T47D (cell line): ENCODE data around the gene CCNL2.
A peak's percentile ranks its signal among the peaks of the same experiment; 100 is the strongest.

Experiments
- DNase-seq, 2 experiments: peaks; one replicate each; pipeline versions ENCODE4 v3.0.0 to v3.0.0-alpha.2; 2011 to 2012; ENCODE audit warnings: low read depth in 1 of 2, low spot score in 1 of 2
- JUND ChIP-seq: IDR thresholded peaks from 2 replicates; pipeline ENCODE4 v1.6.1; 2012; ENCODE audit warnings: low read depth
- in situ Hi-C: cut with HindIII; loops from 2 replicates; pipeline ENCODE4 v1.10.0; 2016; ENCODE audit warnings: low sequenced_read_pairs, low pct_unique_long_range_greater_than_20kb

CCNL2 gene

GRCh38 chr1:1356166-1356795 is 42.9 kb downstream of the CCNL2 start:
- in situ Hi-C loops, result no loop called here
- no peak for DNase-seq
- no peak for TF ChIP-seq JUND

- in situ Hi-C loops, result no loop called here
- peak; percentile 50 to 60 for DNase-seq
- TF ChIP-seq JUND, result no peak
Observed at GRCh38 chr1:1355416-1355815, 43.7 kb downstream of the CCNL2 start.

GRCh38 chr1:1354271-1355247 is 44.6 kb downstream of the CCNL2 start:
- in situ Hi-C loops, result no loop called here
- TF ChIP-seq JUND, result no peak
- DNase-seq, result no peak

GRCh38 chr1:1353389-1354151 is 45.6 kb downstream of the CCNL2 start:
- in situ Hi-C loops, result no loop called here
- no peak for TF ChIP-seq JUND
- DNase-seq, result no peak

- no peak for TF ChIP-seq JUND
- in situ Hi-C loops, result no loop called here
- DNase-seq, result no peak
Observed at GRCh38 chr1:1352786-1353388, 46.2 kb downstream of the CCNL2 start.

- peak in 1 of 2 experiments; percentile 45 for DNase-seq
- no peak for TF ChIP-seq JUND
- in situ Hi-C loops, result no loop called here
Observed at GRCh38 chr1:1351511-1352427, 47.4 kb downstream of the CCNL2 start.

GRCh38 chr1:1349256-1350012 is 49.7 kb downstream of the CCNL2 start, which contains the start of gene DVL1:
Gene DVL1 (minus strand): TSS chr1:1349418. CDS start chr1:1349065, 353 bp downstream.
- TF ChIP-seq JUND, result no peak
- in situ Hi-C loops, result no loop called here
- peak; percentile 56 to 65 for DNase-seq

GRCh38 chr1:1348420-1349255 is 50.5 kb downstream of the CCNL2 start:
- peak in 1 of 2 experiments; percentile 55 for DNase-seq
- in situ Hi-C loops, result no loop called here
- TF ChIP-seq JUND, result no peak

- in situ Hi-C loops, result no loop called here
- DNase-seq, result peak in 1 of 2 experiments; percentile 49
- no peak for TF ChIP-seq JUND
Observed at GRCh38 chr1:1347663-1348419, 51.3 kb downstream of the CCNL2 start.
